CD4-positive, alpha-beta T cell treated with Interleukin-4 for 4 hours (primary cell): ENCODE measurements around the gene KCTD4.

Experiments
- DNase-seq: peaks from one replicate; pipeline ENCODE4 v3.0.0-alpha.2; 2020

KCTD4 gene

GRCh38 chr13:45168555-45168930 lies 32.3 kb downstream of the KCTD4 start:
- DNase-seq, result no peak

GRCh38 chr13:45167611-45168554 lies 33.0 kb downstream of the KCTD4 start:
- no peak for DNase-seq

- no peak for DNase-seq
Observed at GRCh38 chr13:45166858-45167257, 34.0 kb downstream of the KCTD4 start.

- DNase-seq, result no peak
Observed at GRCh38 chr13:45162821-45163220, 38.0 kb downstream of the KCTD4 start.

- DNase-seq, result no peak
Observed at GRCh38 chr13:45162194-45162593, 38.7 kb downstream of the KCTD4 start.

GRCh38 chr13:45156565-45157361 lies 44.1 kb downstream of the KCTD4 start:
- no peak for DNase-seq

GRCh38 chr13:45149964-45150363 lies 50.9 kb downstream of the KCTD4 start:
- DNase-seq, result no peak

GRCh38 chr13:45143346-45143751 lies 57.5 kb downstream of the KCTD4 start:
- no peak for DNase-seq
